Stimulated activated CD4-positive, alpha-beta T cell treated with anti-CD3 and anti-CD28 coated beads, Interleukin-12 subunit alpha, Interleukin-12 subunit beta, amount 100 ng/mL, for 48 hours (primary cell): ENCODE results near the gene RUFY3.
"Not testable (repeated sequence)": the region's sequence is repeated elsewhere in the genome, so short reads cannot be mapped to it uniquely, and the experiment has no call there.

ENCODE experiments used
- DNase-seq, 3 donors: peaks; one replicate each; pipeline ENCODE4 v3.0.0-alpha.2; 2020; ENCODE audit warnings: low read depth in 2 of 3, low spot score in 1 of 3

Gene RUFY3

DNA sequence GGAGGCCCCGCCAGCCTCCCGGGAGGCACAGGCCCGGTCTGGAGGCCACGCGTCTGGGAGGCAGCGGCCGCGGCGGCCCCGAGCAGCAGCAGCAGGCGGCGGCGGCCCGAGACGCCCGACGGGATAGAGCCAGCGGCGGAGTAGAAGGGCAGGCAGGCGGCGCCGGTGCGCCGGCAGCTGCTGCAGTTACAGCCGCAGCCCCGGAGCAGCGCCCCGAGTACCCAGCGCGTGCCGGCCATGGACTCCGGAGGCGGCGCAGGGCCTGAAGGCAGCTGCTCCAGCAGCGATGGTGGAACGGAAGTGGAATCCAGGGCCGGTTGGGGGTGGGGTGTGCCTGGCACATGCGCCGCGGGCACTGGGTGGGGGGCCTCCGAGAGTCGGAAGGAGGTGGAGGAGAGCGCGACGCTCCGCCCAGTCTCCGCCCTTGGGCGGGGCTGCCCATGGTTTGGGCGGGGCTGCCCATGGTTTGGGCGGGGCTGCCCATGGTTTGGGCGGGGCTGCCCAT is 117.9 kb downstream of the RUFY3 start, which contains the start of gene GRSF1:
Gene GRSF1 (minus strand): TSS at position 302 of the 505 bp plus-strand sequence. CDS start 63 bp downstream, at position 239.
- DNase-seq: peak; percentile 88 to 91 (median 90)

DNA sequence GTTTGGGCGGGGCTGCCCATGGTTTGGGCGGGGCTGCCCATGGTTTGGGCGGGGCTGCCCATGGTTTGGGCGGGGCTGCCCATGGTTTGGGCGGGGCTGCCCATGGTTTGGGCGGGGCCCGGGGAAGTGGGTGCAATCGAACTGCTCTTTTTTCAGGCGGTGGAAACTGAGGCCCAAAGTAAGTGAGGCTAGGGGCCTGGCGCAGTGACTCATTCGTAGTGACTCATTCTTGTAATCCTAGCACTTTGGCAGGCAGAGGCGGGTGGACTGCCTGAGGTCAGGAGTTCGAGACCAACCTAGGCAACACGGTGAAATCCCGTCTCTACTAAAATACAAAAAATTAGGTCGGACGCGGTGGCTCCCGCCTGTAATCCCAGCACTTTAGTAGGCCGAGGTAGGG is 118.4 kb downstream of the RUFY3 start:
- peak; percentile 61 to 68 (median 66) for DNase-seq

GRCh38 chr4:70840631-70841030 is 118.9 kb downstream of the RUFY3 start:
- DNase-seq: not testable (repeated sequence)

GRCh38 chr4:70841211-70841610 is 119.4 kb downstream of the RUFY3 start:
- no peak for DNase-seq

DNA sequence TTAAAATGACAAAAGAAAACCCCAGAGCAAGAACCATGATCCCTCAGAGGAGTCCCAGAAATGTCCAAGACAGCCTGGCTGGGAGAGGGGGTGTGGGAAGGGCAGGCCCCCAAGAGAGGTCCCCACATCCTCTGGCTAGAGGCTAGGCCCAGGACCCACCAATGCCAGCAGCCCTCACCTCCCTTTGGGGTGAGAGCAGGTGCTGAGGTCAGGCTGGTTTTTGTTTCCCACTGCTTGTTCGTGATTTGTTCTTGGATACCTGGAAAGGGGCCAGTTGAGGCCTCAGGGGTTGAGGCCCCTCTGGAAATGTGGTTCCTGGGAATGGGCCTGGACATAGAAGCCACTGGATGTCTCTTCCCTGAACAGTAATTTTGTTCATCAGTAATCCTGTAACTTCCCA is 120.2 kb downstream of the RUFY3 start:
- DNase-seq: no peak

GRCh38 chr4:70842761-70843435 is 121.1 kb downstream of the RUFY3 start:
- no peak for DNase-seq

DNA sequence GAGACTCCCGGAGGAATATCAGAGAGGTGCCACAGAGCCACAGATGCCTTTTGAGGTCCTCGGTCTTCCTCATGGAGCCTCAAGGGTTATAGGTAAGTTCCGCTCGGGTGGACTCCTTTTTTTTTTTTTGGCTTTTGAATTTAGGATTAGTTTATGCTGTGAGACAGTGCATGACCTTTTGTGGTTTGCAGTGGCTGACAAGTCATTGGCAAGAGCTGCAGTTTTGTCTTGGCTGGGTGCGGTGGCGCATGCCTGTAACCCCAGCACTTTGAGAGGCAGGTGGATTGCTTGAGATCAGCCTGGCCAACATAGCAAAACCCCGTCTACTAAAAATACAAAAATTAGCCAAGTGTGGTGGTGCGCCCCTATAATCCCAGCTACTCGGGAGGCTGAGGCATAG is 122.4 kb downstream of the RUFY3 start:
- DNase-seq: no peak

DNA sequence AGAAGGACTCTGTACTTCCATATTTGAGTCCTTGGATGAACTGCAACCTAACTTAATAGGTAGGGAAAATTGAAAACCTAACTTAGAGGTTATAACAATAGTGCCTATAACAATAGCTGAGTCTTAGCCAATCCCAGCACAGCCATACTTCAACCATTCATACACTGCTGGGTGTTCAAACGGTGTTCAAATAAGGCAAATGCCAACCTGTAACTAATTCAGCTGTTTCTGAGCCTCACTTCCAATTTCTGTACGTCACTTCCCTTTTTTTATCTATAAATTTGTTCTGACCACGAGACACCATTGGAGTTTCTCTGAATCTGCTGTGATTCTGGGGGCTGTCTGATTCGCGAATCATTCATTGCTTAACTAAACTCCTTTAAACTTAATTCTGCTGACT is 127.5 kb downstream of the RUFY3 start:
- DNase-seq: no peak

GRCh38 chr4:70855464-70855863 is 133.7 kb downstream of the RUFY3 start:
- no peak for DNase-seq
